ENCODE data around the gene PIGL. TPM values are rescaled to one million over a fixed set of nuclear protein-coding genes. Genes with fewer than 3 reads are reported as not detected.
A peak's percentile ranks its signal among the peaks of the same experiment; 100 is the strongest.

PIGL gene
- total and polyA plus RNA-seq, 2 donors (not counting 1 experiment from before 2014, with no cell fraction given), result 16.4 to 19.3 TPM

- no peak overlapping the region for H3K9ac ChIP-seq (ENCODE audit: insufficient read depth, low read length)
- H3K79me2 ChIP-seq (ENCODE audit: control insufficient read depth, insufficient read depth, low read length), result no peaks in the 10 kb centered on the region
- no peak overlapping the region for H3K4me2 ChIP-seq (ENCODE audit: extremely low read depth, insufficient read depth, low read length)
- no peak overlapping the region for H3K4me3 ChIP-seq (replicated peaks in 1 of 4; ENCODE audit: control extremely low read depth in 1 of 4, insufficient read depth in 1 of 4, low read depth in 3 of 4, low read length in 4 of 4)
- H3K4me1 ChIP-seq (ENCODE audit: control insufficient read depth, extremely low read depth, insufficient read depth, low read length), result peaks cover 5% of the 10 kb centered on the region
- no peaks in the 10 kb centered on the region for H3K36me3 ChIP-seq (ENCODE audit: control insufficient read depth, insufficient read depth, low read length)
- TF ChIP-seq CTCF (conservative IDR thresholded peaks at IDR 0.05 in 1 of 2, IDR thresholded peaks at IDR 0.05 in 1 of 2; ENCODE audit: low read depth in 1 of 2, low read length in 2 of 2), result no peak
- no peak for TF ChIP-seq EZH2 (IDR thresholded peaks at IDR 0.05; ENCODE audit: low read length, missing control alignments)
- peak; percentile 60 to 71 for DNase-seq (ENCODE audit: low read depth in 2 of 2)
- H2AFZ ChIP-seq (ENCODE audit: low read length), result no peak overlapping the region
- H3K9me3 ChIP-seq (ENCODE audit: control insufficient read depth, insufficient read depth, low read depth, low read length), result no peaks in the 10 kb centered on the region
- H3K27ac ChIP-seq (ENCODE audit: insufficient read depth, low read length), result no peak overlapping the region
- H4K20me1 ChIP-seq (ENCODE audit: control insufficient read depth, extremely low read depth, insufficient read depth, low read length), result no peaks in the 10 kb centered on the region
- H3K27me3 ChIP-seq (ENCODE audit: control insufficient read depth, insufficient read depth, low read length), result no peaks in the 10 kb centered on the region
Measured at GRCh38 chr17:16250635-16251034, 33.6 kb downstream of the PIGL start.

- Histone ChIP-seq H3K36me3 (ENCODE audit: control insufficient read depth, insufficient read depth, low read length) (no peaks in the 10 kb centered on the region), H4K20me1 (ENCODE audit: control insufficient read depth, extremely low read depth, insufficient read depth, low read length) (no peaks in the 10 kb centered on the region), H3K9me3 (ENCODE audit: control insufficient read depth, insufficient read depth, low read depth, low read length) (no peaks in the 10 kb centered on the region), H3K9ac (ENCODE audit: insufficient read depth, low read length) (no peak overlapping the region), H2AFZ (ENCODE audit: low read length) (no peak overlapping the region), H3K79me2 (ENCODE audit: control insufficient read depth, insufficient read depth, low read length) (no peaks in the 10 kb centered on the region), H3K4me2 (ENCODE audit: extremely low read depth, insufficient read depth, low read length) (no peak overlapping the region), H3K4me3 (replicated peaks in 1 of 4; ENCODE audit: control extremely low read depth in 1 of 4, insufficient read depth in 1 of 4, low read depth in 3 of 4, low read length in 4 of 4) (no peak overlapping the region), H3K4me1 (ENCODE audit: control insufficient read depth, extremely low read depth, insufficient read depth, low read length) (peaks cover 5% of the 10 kb centered on the region), H3K27me3 (ENCODE audit: control insufficient read depth, insufficient read depth, low read length) (no peaks in the 10 kb centered on the region), H3K27ac (ENCODE audit: insufficient read depth, low read length) (no peak overlapping the region)
- no peak for TF ChIP-seq EZH2 (IDR thresholded peaks at IDR 0.05; ENCODE audit: low read length, missing control alignments)
- TF ChIP-seq CTCF (conservative IDR thresholded peaks at IDR 0.05 in 1 of 2, IDR thresholded peaks at IDR 0.05 in 1 of 2; ENCODE audit: low read depth in 1 of 2, low read length in 2 of 2), result no peak
- DNase-seq (ENCODE audit: low read depth in 2 of 2), result no peak
Measured at GRCh38 chr17:16251043-16251442, 34.0 kb downstream of the PIGL start.

- Histone ChIP-seq H3K9me3 (ENCODE audit: control insufficient read depth, insufficient read depth, low read depth, low read length) (no peaks in the 10 kb centered on the region), H3K4me3 (replicated peaks in 1 of 4; ENCODE audit: control extremely low read depth in 1 of 4, insufficient read depth in 1 of 4, low read depth in 3 of 4, low read length in 4 of 4) (no peak overlapping the region), H2AFZ (ENCODE audit: low read length) (no peak overlapping the region), H3K9ac (ENCODE audit: insufficient read depth, low read length) (no peak overlapping the region), H3K4me1 (ENCODE audit: control insufficient read depth, extremely low read depth, insufficient read depth, low read length) (peaks cover 5% of the 10 kb centered on the region), H3K27me3 (ENCODE audit: control insufficient read depth, insufficient read depth, low read length) (no peaks in the 10 kb centered on the region), H3K36me3 (ENCODE audit: control insufficient read depth, insufficient read depth, low read length) (no peaks in the 10 kb centered on the region), H3K79me2 (ENCODE audit: control insufficient read depth, insufficient read depth, low read length) (no peaks in the 10 kb centered on the region), H3K4me2 (ENCODE audit: extremely low read depth, insufficient read depth, low read length) (no peak overlapping the region), H4K20me1 (ENCODE audit: control insufficient read depth, extremely low read depth, insufficient read depth, low read length) (no peaks in the 10 kb centered on the region), H3K27ac (ENCODE audit: insufficient read depth, low read length) (no peak overlapping the region)
- no peak for TF ChIP-seq EZH2 (IDR thresholded peaks at IDR 0.05; ENCODE audit: low read length, missing control alignments)
- TF ChIP-seq CTCF (conservative IDR thresholded peaks at IDR 0.05 in 1 of 2, IDR thresholded peaks at IDR 0.05 in 1 of 2; ENCODE audit: low read depth in 1 of 2, low read length in 2 of 2), result no peak
- DNase-seq (ENCODE audit: low read depth in 2 of 2), result no peak
Measured at GRCh38 chr17:16251556-16251955, 34.5 kb downstream of the PIGL start.
